GM19395 (cell line): ENCODE measurements around the gene ENPP1.

Experiments
- ATAC-seq: cut with Tn5 transposase; IDR thresholded peaks from one replicate; pipeline ENCODE4 v1.9.1; 2021; ENCODE audit warnings: mild to moderate bottlenecking, moderate library complexity; ENCODE audit not compliant: unreplicated experiment

ENPP1 gene

DNA sequence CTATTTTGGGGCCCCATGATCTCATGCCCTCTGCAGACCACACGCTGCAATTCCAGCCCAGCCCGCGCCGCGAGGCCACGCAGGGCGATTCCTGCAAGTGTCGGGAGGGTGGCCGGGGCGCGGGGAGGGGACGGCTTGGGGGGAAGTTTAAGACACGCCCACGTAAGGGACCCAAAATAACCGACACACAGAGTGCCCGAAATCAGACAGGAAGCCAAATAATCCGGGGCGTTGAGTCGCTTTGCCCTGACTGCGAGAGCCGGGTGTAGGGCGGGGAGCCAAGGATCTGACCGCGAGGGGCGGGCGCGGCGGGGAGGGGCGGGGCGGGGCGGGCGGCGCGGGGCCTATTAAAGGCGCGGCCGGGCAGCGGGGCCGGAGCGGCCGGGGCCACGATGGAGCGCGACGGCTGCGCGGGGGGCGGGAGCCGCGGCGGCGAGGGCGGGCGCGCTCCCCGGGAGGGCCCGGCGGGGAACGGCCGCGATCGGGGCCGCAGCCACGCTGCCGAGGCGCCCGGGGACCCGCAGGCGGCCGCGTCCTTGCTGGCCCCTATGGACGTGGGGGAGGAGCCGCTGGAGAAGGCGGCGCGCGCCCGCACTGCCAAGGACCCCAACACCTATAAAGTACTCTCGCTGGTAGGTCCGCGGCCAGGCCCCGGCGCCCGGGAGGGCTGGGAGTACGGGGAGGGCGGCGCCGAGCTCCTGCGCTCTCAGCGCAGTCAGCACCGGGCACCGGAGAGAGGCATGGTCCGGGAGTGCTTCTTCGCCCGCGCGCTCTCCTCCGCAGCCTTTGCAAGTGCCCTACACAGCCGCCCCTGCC, at the start of gene ENPP1:
TSS of gene ENPP1 (plus strand) at position 377 of the 816 bp plus-strand sequence. CDS start at position 393, 16 bp downstream.
- peak; percentile 70 for ATAC-seq

- no peak for ATAC-seq
Observed at GRCh38 chr6:131758920-131759319, 48.9 kb upstream of the ENPP1 start.

DNA sequence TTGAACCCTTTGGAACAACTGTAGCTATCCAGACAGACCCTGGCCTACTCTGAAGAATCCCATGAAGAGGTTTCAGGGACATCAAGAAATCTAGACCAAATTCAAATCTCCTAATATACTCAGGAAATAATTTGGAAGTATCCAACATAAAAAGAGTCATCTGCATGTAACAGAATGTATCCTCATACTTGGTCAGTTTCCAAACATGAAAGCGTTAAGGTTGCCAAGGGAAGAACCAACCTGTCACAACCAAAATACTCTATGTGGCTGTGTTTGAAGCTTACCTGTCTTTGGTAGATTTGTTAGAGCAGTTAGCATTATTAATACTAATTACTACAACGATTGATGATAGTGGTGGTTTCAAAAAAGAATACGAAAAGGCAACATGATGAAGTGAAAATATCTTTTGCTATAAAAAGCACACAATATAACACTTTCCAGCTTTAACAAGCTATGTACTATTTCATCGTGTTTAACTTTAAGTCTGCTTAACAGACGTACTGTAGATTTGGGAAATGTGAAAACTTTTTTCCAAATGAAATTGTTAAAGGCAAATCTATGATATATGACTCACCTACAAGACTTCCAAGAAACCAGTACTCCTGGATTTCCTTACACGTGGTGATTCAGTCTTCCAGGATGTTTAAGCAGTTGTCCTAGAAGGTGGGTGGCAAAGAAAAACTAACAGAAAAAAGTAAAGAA, 46.6 kb upstream of the ENPP1 start:
- no peak for ATAC-seq

GRCh38 chr6:131761762-131762067, 46.1 kb upstream of the ENPP1 start:
- ATAC-seq: no peak

DNA sequence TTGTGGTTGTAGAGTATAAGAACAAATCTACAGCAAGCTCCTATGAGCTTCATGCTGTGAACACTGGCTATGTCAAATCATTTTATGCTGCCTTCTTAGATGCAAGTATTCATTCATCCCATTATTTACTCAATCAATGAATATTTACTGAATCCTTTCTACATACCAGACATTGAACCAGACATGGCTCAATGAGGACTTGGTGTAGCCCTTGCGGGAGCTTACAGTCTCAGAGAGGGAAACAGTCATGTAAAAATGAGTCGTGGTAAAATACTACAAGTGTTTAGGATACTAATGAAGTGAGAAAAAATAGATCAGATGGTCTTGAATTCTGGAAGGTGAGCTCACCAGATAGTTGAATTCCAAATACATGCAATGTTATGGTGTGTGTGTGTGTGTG, 44.8 kb upstream of the ENPP1 start:
- ATAC-seq: no peak

DNA sequence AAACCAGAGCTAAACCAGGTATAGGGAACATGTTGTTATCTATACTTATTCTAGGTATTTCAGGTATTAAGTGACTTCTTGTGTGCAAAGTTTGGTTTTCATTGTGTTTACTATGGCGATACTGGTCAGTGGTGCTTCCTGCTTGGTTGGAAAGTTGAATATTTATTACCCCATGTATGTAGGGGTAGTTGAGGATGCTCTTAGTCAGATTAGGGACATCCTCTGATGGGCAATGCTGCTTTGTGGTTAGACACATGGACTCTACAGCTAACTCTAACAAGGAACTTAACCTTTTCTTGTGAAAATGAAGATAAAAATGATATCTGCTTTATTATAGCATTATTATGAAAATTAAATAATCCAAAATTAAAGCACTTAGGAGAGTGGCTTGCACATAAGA, 44.1 kb upstream of the ENPP1 start:
- no peak for ATAC-seq

- no peak for ATAC-seq
Observed at GRCh38 chr6:131764350-131764749, 43.5 kb upstream of the ENPP1 start.

DNA sequence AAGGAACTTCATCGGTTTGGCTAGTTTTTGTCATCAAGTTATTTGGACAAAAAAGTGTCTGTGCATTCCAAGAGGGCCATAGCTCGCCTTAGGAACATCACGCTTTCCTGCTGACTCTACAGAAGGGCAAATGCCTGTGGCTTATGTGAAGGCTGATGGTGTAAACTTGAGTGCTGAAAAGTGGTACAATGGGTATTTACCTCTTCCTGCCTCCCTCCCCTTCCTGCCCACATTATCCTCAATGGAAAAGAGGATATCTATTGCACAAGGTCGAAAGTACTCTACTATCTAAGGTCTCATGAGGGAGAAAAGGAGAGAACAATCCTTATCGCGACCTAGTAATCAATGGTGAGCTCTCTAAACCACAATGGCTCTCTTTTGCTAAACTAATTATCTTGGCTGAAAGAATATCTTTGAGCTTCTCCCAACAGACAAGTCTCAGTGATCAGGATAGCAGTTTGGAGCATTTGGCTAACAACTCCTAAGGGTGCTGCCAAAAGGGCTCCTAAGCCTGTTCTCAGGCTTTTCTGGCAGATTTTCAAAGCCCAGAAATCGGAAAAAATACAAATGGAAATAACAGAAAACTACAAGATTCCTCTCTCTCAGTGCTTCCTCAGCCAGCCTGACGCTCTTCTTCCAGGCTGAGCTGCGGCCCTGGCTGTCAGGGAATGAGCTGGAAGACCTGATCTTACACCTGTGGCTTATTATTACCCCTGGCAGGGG, 42.6 kb upstream of the ENPP1 start:
- no peak for ATAC-seq

DNA sequence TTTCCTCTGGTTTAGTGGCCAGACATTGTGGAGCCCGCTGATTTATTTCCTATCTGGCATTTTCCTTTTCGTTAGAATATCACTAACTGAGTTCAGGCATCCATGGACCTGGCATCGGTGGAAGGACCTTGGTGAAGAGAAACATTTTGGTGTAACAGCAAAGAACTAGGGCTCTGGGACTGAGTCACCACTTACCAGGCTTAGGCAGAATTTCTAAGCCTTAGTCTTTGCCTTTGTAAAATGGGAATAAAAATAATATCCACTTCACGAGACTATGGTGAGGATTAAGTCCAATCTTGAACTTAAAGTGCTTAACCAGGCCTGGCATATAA, 42.0 kb upstream of the ENPP1 start:
- ATAC-seq: no peak

DNA sequence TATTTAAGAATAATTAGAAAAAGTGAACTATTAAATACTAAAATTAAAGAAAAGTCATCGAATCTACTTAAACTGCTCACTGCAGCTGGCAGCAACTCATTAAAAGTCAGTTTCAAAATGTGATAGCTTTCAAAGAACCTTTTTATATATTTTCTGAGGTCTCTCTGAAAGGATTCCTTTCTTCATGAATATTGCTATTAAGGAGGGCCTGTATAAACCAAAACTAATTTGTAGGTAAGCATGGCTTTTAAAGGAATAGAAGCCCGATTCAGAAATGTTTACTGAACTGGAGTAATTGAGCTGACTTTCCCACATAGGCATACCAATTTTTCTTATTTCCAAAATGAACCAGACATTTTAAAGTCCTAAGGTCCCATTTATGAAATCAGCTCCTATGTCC, 41.2 kb upstream of the ENPP1 start:
- ATAC-seq: no peak

DNA sequence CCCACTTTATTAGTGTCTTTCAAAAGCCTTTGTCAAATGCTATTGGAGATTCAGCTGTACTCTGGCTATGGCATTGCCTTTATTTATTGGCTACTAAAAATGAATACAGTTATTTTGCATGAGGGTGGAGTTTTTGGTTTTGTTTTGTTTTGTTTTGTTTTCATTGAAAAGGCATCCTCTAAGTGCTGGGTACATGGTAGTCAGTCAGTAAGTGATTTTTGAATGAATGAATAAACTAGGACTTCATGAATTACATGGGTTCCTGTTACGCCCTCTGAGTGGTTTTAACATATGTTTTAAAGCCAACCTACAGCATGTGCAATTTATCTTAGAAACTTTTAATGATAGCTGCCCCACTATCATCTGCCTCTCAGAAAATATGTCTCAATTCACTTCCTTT, 38.9 kb upstream of the ENPP1 start:
- no peak for ATAC-seq

- ATAC-seq: no peak
Observed at GRCh38 chr6:131769385-131770141, 38.3 kb upstream of the ENPP1 start.

DNA sequence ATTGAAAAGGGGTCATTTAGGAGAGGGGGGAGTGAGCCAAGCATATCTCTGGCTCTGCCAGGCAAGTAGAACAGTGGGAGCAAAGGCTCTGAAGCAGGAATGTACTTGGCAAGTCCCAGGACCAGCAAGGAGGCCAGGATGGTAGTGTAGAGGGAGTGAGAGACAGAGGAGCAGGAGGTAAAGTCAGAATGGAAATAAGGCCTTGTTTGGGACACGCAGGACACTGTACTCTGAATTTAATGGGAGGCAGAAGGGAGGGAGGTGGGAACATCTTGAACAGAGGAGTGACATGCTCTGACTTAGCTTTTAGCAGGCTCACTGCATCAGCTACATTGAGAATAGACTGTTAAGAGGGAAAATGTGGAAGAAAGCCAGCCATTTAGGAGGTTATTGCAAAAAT, 37.0 kb upstream of the ENPP1 start:
- ATAC-seq: no peak

GRCh38 chr6:131773284-131773950, 34.4 kb upstream of the ENPP1 start:
- ATAC-seq: no peak

- no peak for ATAC-seq
Observed at GRCh38 chr6:131775886-131776285, 31.9 kb upstream of the ENPP1 start.

DNA sequence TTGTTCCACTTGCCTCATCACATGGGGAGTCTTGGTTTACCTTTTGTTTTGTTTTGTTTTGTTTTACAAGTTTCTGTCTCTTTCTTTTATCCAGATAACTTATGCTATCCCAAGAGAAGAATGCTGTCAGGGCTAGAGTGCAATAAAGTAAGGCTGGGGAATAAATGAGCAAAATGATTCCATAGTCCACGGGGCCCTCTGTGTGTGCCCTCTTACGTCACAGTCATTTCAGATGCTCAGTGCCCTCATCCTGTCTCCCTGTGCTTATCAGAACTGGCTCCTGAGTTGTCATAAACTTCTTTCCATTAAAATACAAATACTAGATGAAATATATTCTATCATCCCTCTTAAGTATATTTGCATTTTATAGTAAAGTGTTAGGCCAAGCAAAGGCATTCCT, 30.8 kb upstream of the ENPP1 start:
- ATAC-seq: no peak

DNA sequence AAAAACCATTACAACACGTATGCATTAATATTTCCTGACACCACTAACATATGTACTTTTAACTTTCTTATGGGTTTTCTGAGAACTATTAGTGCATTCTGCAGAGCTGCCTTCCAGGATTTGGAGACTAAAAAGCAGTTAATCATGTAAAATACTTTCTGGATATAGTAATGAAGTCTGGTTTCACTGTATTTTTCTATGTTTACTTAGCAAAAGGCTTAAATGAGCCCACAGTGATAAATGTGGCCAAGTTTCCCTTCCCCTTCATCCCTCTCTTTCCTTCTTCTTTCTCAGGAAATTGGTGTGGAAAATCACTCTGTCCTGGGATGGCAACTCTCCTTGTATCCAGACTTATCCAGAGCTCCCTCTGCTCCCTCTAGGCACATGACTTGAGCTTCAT, 29.7 kb upstream of the ENPP1 start:
- ATAC-seq: no peak

DNA sequence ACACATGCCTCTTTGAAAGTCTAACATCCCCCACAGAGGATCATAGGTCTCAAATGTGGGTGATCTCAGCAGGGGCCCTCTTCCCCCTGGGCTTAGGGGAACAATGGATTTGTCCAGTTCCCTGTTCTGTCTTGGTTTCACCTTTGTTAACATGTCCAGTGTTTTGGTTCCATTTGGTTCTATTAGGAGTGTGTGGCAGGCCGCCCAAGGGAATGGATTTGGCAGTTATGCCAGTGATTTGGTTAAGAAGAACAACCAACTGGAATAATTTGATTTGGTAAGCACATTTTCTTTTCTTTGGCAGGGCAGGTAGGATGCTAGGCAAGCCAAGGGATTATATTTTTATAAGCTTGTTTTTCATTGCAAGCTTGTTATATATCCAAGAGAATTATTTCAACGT, 28.5 kb upstream of the ENPP1 start:
- no peak for ATAC-seq

GRCh38 chr6:131780600-131780999, 27.2 kb upstream of the ENPP1 start:
- no peak for ATAC-seq

GRCh38 chr6:131781687-131782086, 26.1 kb upstream of the ENPP1 start:
- no peak for ATAC-seq

DNA sequence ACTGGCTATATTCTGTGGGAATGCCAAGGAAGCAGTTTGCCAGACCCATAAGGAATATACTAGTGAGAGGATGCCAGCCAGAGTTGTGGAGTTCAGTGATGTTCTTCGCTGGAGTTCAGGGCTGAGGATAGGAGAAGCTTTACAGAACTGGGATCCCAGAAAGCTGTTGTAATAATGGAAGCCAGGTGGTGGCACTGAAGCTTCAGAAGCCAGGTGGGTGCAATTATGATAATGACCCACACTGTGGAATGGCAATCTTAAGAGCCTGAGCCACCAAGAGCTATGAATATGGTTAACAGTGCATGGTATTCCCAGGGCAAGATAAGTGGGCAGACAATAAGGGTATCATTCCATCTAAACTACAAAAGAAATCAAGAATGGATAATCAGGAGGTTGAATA, 25.1 kb upstream of the ENPP1 start:
- ATAC-seq: no peak
